Activated naive CD4-positive, alpha-beta T cell treated with anti-CD3 and anti-CD28 coated beads, Interleukin-2, amount 50 U/mL, for 72 hours (primary cell): ENCODE results near the gene LRRC8B. TPM values are rescaled to one million over a fixed set of nuclear protein-coding genes. Genes with fewer than 3 reads are reported as not detected.

Experiments
- ATAC-seq, 2 donors: fragments of 150-1000 bp; cut with Tn5 transposase; 2 replicates each; pipeline ENCODE4 v1.10.0; 2021; ENCODE audit warnings: mild to moderate bottlenecking in 2 of 2, moderate library complexity in 2 of 2
- DNase-seq, 2 donors: peaks; one replicate each; pipeline ENCODE4 v3.0.0; 2021 to 2022; ENCODE audit warnings: low spot score in 2 of 2
- H3K27ac Mint-ChIP-seq, 2 donors: one replicate each; pipeline ENCODE4 v1.8.0; 2022; ENCODE audit warnings: mild to moderate bottlenecking in 2 of 2, mixed read lengths in 2 of 2
- H3K36me3 Mint-ChIP-seq, 2 donors: one replicate each; pipeline ENCODE4 v1.8.0; 2022; ENCODE audit warnings: mixed read lengths in 2 of 2
- H3K9me3 Mint-ChIP-seq, 2 donors: one replicate each; pipeline ENCODE4 v1.8.0; 2022; ENCODE audit warnings: mixed read lengths in 2 of 2
- total RNA-seq, 2 donors: library from RNA; stranded (reverse); gene quantifications; one replicate each; pipeline ENCODE4 v1.2.3, GENCODE V29; 2022

LRRC8B gene
- total RNA-seq, 2 donors from 2014 or later, result 31.1 to 47.9 TPM

GRCh38 chr1:89605692-89606091, 81.1 kb downstream of the LRRC8B start:
- Mint-ChIP-seq H3K9me3 (no peaks in the 10 kb centered on the region), H3K27ac (peak overlapping the region; percentile 97 to 99), H3K36me3 (peaks cover 5 to 9% of the 10 kb centered on the region in 2 donors)
- no peak for ATAC-seq
- no peak for DNase-seq

- DNase-seq, result no peak
- Mint-ChIP-seq H3K27ac (peak overlapping the region; percentile 97 to 99), H3K9me3 (no peaks in the 10 kb centered on the region), H3K36me3 (peaks cover 5 to 9% of the 10 kb centered on the region in 2 donors)
- peak; percentile 7 for ATAC-seq
These were observed 81.8 kb downstream of the LRRC8B start for GRCh38 chr1:89606227-89606980.

- peak overlapping the region; percentile 97 to 99 for H3K27ac Mint-ChIP-seq
- no peak for DNase-seq
- no peaks in the 10 kb centered on the region for H3K9me3 Mint-ChIP-seq
- peaks cover 5 to 9% of the 10 kb centered on the region in 2 donors for H3K36me3 Mint-ChIP-seq
- ATAC-seq, result peak in 1 of 2 donors; percentile 18
These were observed 82.5 kb downstream of the LRRC8B start for GRCh38 chr1:89607156-89607555.

GRCh38 chr1:89607586-89608318, 83.1 kb downstream of the LRRC8B start:
- Mint-ChIP-seq H3K27ac (peak overlapping the region; percentile 97 to 99), H3K9me3 (no peaks in the 10 kb centered on the region), H3K36me3 (peaks cover 5 to 9% of the 10 kb centered on the region in 2 donors)
- DNase-seq, result no peak
- ATAC-seq, result no peak

GRCh38 chr1:89608319-89608983, 83.8 kb downstream of the LRRC8B start:
- DNase-seq (peak; percentile 64 to 71), ATAC-seq (peak; percentile 49 to 53)
- Mint-ChIP-seq H3K36me3 (peaks cover 5 to 9% of the 10 kb centered on the region in 2 donors), H3K27ac (peak overlapping the region; percentile 97 to 99), H3K9me3 (no peaks in the 10 kb centered on the region)

GRCh38 chr1:89608984-89609725, 84.5 kb downstream of the LRRC8B start:
- H3K9me3 Mint-ChIP-seq, result no peaks in the 10 kb centered on the region
- H3K27ac Mint-ChIP-seq, result peak overlapping the region; percentile 97 to 99

GRCh38 chr1:89609781-89610456, 85.3 kb downstream of the LRRC8B start:
- DNase-seq, result peak in 1 of 2 donors; percentile 66
- Mint-ChIP-seq H3K9me3 (no peaks in the 10 kb centered on the region), H3K36me3 (peaks cover 5 to 15% of the 10 kb centered on the region in 2 donors), H3K27ac (peak overlapping the region; percentile 97 to 99)
- ATAC-seq, result peak in 1 of 2 donors; percentile 13

More at GRCh38 chr1:89608984-89609725, 84.5 kb downstream of the LRRC8B start:
- peaks cover 5 to 11% of the 10 kb centered on the region in 2 donors for H3K36me3 Mint-ChIP-seq
- DNase-seq (peak; percentile 60 to 81), ATAC-seq (peak; percentile 3 to 41)

- Mint-ChIP-seq H3K27ac (peak overlapping the region; percentile 93 to 97), H3K36me3 (peaks cover 5 to 9% of the 10 kb centered on the region in 2 donors), H3K9me3 (no peaks in the 10 kb centered on the region)
- DNase-seq, result peak; percentile 49 to 61
- peak; percentile 12 to 39 for ATAC-seq
These were observed 85.9 kb downstream of the LRRC8B start for GRCh38 chr1:89610457-89611011.

- DNase-seq (no peak), ATAC-seq (peak; percentile 57 to 70)
- Mint-ChIP-seq H3K9me3 (peaks cover 0 to under 1% of the 10 kb centered on the region in 2 donors), H3K36me3 (peaks cover 12 to 16% of the 10 kb centered on the region in 2 donors), H3K27ac (peak overlapping the region; percentile 93 to 97)
These were observed 87.1 kb downstream of the LRRC8B start for GRCh38 chr1:89611721-89612120.

- H3K9me3 Mint-ChIP-seq, result peaks cover 5 to 17% of the 10 kb centered on the region in 2 donors
- ATAC-seq, result no peak
- no peak overlapping the region for H3K27ac Mint-ChIP-seq
- peaks cover 20 to 38% of the 10 kb centered on the region in 2 donors for H3K36me3 Mint-ChIP-seq
- DNase-seq, result no peak
These were observed 89.3 kb downstream of the LRRC8B start for GRCh38 chr1:89613928-89614327.

- Mint-ChIP-seq H3K36me3 (peaks cover 15 to 51% of the 10 kb centered on the region in 2 donors), H3K27ac (no peak overlapping the region), H3K9me3 (peaks cover 5 to 17% of the 10 kb centered on the region in 2 donors)
- ATAC-seq, result no peak
- DNase-seq, result no peak
These were observed 91.3 kb downstream of the LRRC8B start for GRCh38 chr1:89615676-89616598.

GRCh38 chr1:89616844-89617627, 92.4 kb downstream of the LRRC8B start:
- no peak for DNase-seq
- peaks cover 5 to 17% of the 10 kb centered on the region in 2 donors for H3K9me3 Mint-ChIP-seq
- peak in 1 of 2 donors; percentile 72 for ATAC-seq
- peaks cover 15 to 58% of the 10 kb centered on the region in 2 donors for H3K36me3 Mint-ChIP-seq
- peak overlapping the region in 1 of 2 donors; percentile 18 for H3K27ac Mint-ChIP-seq

GRCh38 chr1:89620664-89621063, 96.0 kb downstream of the LRRC8B start:
- DNase-seq (no peak), ATAC-seq (peak in 1 of 2 donors; percentile 33)
- peak overlapping the region in 1 of 2 donors; percentile 67 for H3K27ac Mint-ChIP-seq
- H3K9me3 Mint-ChIP-seq, result peaks cover 5 to 17% of the 10 kb centered on the region in 2 donors
- H3K36me3 Mint-ChIP-seq, result peaks cover 15 to 51% of the 10 kb centered on the region in 2 donors

- DNase-seq (no peak), ATAC-seq (no peak)
- Mint-ChIP-seq H3K27ac (no peak overlapping the region), H3K9me3 (peaks cover 5 to 6% of the 10 kb centered on the region in 2 donors), H3K36me3 (peaks cover 7 to 29% of the 10 kb centered on the region in 2 donors)
These were observed 98.3 kb downstream of the LRRC8B start for GRCh38 chr1:89622895-89623294.
